Posterior cingulate gyrus (tissue), 11 donors: Measurements from ENCODE around the gene ZNF516.

Source experiments
- DNase-seq, 10 donors: peaks; one replicate each; pipeline versions ENCODE4 v3.0.0 to v3.0.0-alpha.2; 2020 to 2021; ENCODE audit warnings: mixed read lengths in 3 of 10
- intact Hi-C: fragments of 100-400 bp; cut with DNase I; formaldehyde crosslinking; loops from one replicate; pipeline ENCODE4 v1.15.1; 2023

Gene ZNF516

GRCh38 chr18:76515576-76515975 lies 20.5 kb upstream of the ZNF516 start:
- intact Hi-C loops, result no loop called here
- DNase-seq, result no peak

DNA sequence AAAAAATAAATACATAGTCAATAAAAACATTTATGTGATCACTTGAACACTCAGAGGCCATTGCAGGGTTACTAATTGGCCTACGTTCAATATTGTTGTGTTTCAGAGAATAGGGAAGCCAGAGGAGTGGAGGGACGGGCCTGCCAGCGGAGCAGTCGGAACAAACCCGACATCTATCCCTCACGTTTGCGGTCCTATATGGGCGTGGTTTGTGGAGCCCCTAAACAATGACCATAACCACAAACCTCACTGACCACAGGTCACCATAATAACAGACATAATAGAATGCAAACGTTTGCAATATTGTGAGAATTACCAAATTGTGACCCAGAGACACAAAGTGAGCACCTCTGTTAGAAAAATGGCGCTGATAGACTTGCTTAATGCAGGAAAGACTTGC lies 19.5 kb upstream of the ZNF516 start:
- intact Hi-C loops, result no loop called here
- no peak for DNase-seq

- intact Hi-C loops, result no loop called here
- peak in 1 of 10 donors; percentile 47 for DNase-seq
Observed at GRCh38 chr18:76507830-76508385, 12.9 kb upstream of the ZNF516 start.

- DNase-seq, result peak in 1 of 10 donors; percentile 72
- intact Hi-C loops, result no loop called here
Observed at GRCh38 chr18:76506974-76507764, 12.1 kb upstream of the ZNF516 start.

- intact Hi-C loops, result no loop called here
- DNase-seq, result no peak
Observed at GRCh38 chr18:76506395-76506794, 11.4 kb upstream of the ZNF516 start.

- DNase-seq, result no peak
- intact Hi-C loops, result no loop called here
Observed at GRCh38 chr18:76505614-76506013, 10.6 kb upstream of the ZNF516 start.

DNA sequence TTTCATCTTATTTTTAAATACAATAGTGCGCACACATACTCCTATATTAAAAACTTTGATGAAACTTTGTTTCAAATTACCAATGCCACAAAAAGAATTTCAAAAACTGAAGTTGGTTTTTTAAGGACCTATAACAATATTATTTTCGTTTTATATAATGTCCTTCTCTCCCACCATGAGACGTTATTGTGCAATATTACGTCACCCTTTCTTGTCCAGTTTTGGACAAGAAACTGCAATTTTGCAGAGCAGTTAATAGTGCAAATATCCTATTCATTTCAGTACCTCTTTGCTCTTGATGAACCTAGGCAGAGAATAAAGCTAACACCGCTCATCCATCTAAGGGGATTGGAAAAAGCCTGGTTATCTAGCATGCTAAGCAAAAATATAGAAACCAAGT lies 9.7 kb upstream of the ZNF516 start:
- intact Hi-C loops, result no loop called here
- DNase-seq, result no peak

GRCh38 chr18:76503649-76504386 lies 8.8 kb upstream of the ZNF516 start:
- intact Hi-C loops, result no loop called here
- peak in 2 of 10 donors; percentile 32 to 35 for DNase-seq

DNA sequence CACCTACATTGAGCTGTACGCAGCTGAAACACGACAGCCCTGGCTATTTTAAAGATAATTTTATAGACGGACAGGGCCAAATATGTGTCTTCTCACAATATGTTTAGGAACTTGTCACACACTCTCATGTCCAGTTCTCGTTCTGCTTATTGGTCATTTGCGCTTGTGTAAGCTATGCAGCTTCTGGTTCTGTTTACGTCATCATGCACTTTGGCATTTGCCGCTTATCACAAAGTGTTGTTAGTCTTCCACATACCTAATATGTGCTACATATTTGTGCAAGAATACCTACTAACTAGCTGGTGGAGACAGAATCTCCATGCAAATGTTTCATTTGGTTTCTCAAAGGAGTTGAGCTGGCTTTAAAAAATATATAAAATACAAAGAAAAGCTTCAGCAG lies 7.5 kb upstream of the ZNF516 start:
- DNase-seq, result no peak
- intact Hi-C loops, result no loop called here

GRCh38 chr18:76499637-76500340 lies 4.7 kb upstream of the ZNF516 start:
- DNase-seq, result no peak
- intact Hi-C loops, result no loop called here

- intact Hi-C loops, result no loop called here
- no peak for DNase-seq
Observed at GRCh38 chr18:76499021-76499420, 4.0 kb upstream of the ZNF516 start.

- intact Hi-C loops, result no loop called here
- no peak for DNase-seq
Observed at GRCh38 chr18:76498064-76498463, 3.0 kb upstream of the ZNF516 start.

GRCh38 chr18:76497021-76497420 lies 2.0 kb upstream of the ZNF516 start:
- no peak for DNase-seq
- intact Hi-C loops, result no loop called here

- peak in 3 of 10 donors; percentile 31 to 81 (median 76) for DNase-seq
- intact Hi-C loops, result no loop called here
Observed at GRCh38 chr18:76496194-76496890, 1.3 kb upstream of the ZNF516 start.

GRCh38 chr18:76495435-76496193 lies 572 bp upstream of the ZNF516 start:
- intact Hi-C loops, result no loop called here
- DNase-seq, result peak in 1 of 10 donors; percentile 69

DNA sequence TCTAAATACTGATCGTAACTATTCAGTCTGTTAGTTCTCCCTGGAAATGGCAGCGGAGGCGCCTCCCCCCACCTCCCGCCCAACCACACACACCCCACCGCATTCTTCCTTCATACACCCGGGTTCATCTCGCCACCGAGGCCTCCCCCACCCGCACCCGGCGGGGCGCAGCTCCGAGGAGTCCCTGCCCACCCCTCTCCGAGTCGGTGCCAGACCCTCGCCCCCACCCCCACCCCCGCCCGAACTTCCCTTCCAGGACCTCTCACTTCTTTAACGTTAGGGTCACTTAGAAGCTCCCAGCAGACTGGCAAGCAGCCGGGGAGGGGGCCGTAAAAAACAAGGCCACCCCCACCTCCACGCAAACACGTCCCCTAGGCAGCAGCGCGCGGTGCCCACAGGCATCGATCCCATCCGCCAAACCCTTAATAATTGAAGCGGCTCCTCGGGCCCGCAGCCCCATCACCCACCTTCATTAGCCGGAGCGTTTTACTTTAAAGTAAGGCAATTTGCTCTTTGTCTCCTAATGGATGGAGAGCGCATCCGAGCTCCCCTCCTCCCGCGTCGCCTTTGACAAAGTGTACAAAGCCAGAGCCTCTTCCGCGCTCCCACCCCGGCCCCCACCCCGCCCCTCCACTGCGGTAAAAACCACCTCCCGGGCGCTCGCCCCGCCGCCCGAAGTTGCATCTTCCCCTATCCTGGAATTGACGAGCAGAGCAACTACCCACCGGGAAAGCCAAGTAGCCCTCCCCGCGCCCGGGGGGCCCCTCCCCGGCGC lies 624 bp downstream of the ZNF516 start:
- intact Hi-C loops, result no loop called here
- DNase-seq, result peak in 2 of 10 donors; percentile 31 to 72

- DNase-seq, result peak in 1 of 10 donors; percentile 65
- intact Hi-C loops, result no loop called here
Observed at GRCh38 chr18:76493213-76494161, 1.6 kb downstream of the ZNF516 start.
